UCSD-AML1 (cell line): ENCODE results near the gene DNAH17.

ENCODE experiments used
- DNase-seq: peaks from one replicate; lab custom pipeline; 2025; ENCODE audit not compliant: unreplicated experiment; lab: John Stamatoyannopoulos, UW

Gene DNAH17

GRCh38 chr17:78546476-78546875, 30.7 kb downstream of the DNAH17 start:
- DNase-seq, result no peak

GRCh38 chr17:78544881-78545755, 32.1 kb downstream of the DNAH17 start:
- DNase-seq, result no peak

GRCh38 chr17:78541488-78542206, 35.5 kb downstream of the DNAH17 start:
- no peak for DNase-seq

GRCh38 chr17:78539781-78540180, 37.4 kb downstream of the DNAH17 start:
- DNase-seq, result no peak

GRCh38 chr17:78538033-78538776, 39.0 kb downstream of the DNAH17 start:
- no peak for DNase-seq

- no peak for DNase-seq
These were observed 39.9 kb downstream of the DNAH17 start for GRCh38 chr17:78537217-78537860.

GRCh38 chr17:78535273-78536197, 41.7 kb downstream of the DNAH17 start:
- no peak for DNase-seq

- no peak for DNase-seq
These were observed 42.5 kb downstream of the DNAH17 start for GRCh38 chr17:78534492-78535272.

- no peak for DNase-seq
These were observed 44.1 kb downstream of the DNAH17 start for GRCh38 chr17:78532922-78533640.

- DNase-seq, result no peak
These were observed 44.9 kb downstream of the DNAH17 start for GRCh38 chr17:78532311-78532710.

GRCh38 chr17:78530675-78531074, 46.5 kb downstream of the DNAH17 start:
- DNase-seq, result no peak

GRCh38 chr17:78529871-78530670, 47.1 kb downstream of the DNAH17 start:
- DNase-seq, result no peak

- no peak for DNase-seq
These were observed 47.9 kb downstream of the DNAH17 start for GRCh38 chr17:78529251-78529650.

- no peak for DNase-seq
These were observed 48.7 kb downstream of the DNAH17 start for GRCh38 chr17:78528541-78528940.

GRCh38 chr17:78527345-78527744, 49.9 kb downstream of the DNAH17 start:
- DNase-seq, result no peak

- no peak for DNase-seq
These were observed 50.8 kb downstream of the DNAH17 start for GRCh38 chr17:78526231-78527025.
